Endothelial cell (in vitro differentiated cells): ENCODE measurements around the gene CRY1. TPM values are rescaled to one million over a fixed set of nuclear protein-coding genes. Genes with fewer than 3 reads are reported as not detected.

Experiments
- DNase-seq: peaks from one replicate; pipeline ENCODE4 v3.0.0; 2021; ENCODE audit warnings: low spot score
- H3K27ac Mint-ChIP-seq: one replicate; pipeline ENCODE4 v1.8.0; 2021; ENCODE audit warnings: mixed read lengths, inconsistent platforms; ENCODE audit not compliant: unreplicated experiment
- H3K27me3 Mint-ChIP-seq: one replicate; pipeline ENCODE4 v1.8.0; 2021; ENCODE audit warnings: mild to moderate bottlenecking, moderate library complexity, mixed read lengths, inconsistent platforms; ENCODE audit not compliant: unreplicated experiment
- H3K36me3 Mint-ChIP-seq: one replicate; pipeline ENCODE4 v1.8.0; 2021; ENCODE audit warnings: mild to moderate bottlenecking, low read depth, mixed read lengths, inconsistent platforms; ENCODE audit not compliant: unreplicated experiment
- H3K4me1 Mint-ChIP-seq: one replicate; pipeline ENCODE4 v1.8.0; 2021; ENCODE audit warnings: mild to moderate bottlenecking, mixed read lengths, inconsistent platforms; ENCODE audit not compliant: unreplicated experiment
- H3K4me3 Mint-ChIP-seq: one replicate; pipeline ENCODE4 v1.8.0; 2021; ENCODE audit warnings: mild to moderate bottlenecking, mixed read lengths, inconsistent platforms; ENCODE audit not compliant: unreplicated experiment
- H3K9me3 Mint-ChIP-seq: one replicate; pipeline ENCODE4 v1.8.0; 2021; ENCODE audit warnings: mixed read lengths, inconsistent platforms; ENCODE audit not compliant: unreplicated experiment
- CTCF ChIP-seq: fragments of 200-600 bp; sonication (generic); IDR thresholded peaks from one replicate; pipeline ENCODE4 v1.5.0; 2021; ENCODE audit warnings: antibody characterized with exemption; ENCODE audit not compliant: unreplicated experiment
- total RNA-seq: library from RNA; stranded (reverse); fragmentation: NEBNext Ultra II Directional; extraction: Animal tissue kit (Norgen Biotek cat#: 25700); gene quantifications from one replicate; pipeline ENCODE4 v1.2.1, GENCODE V29; 2021; ENCODE audit not compliant: unreplicated experiment

CRY1 gene
- total RNA-seq, 1 donor from 2014 or later = 38.3 TPM

GRCh38 chr12:106954462-106955376 is 138.6 kb downstream of the CRY1 start:
- Mint-ChIP-seq H3K4me1 (peaks cover 13% of the 10 kb centered on the region), H3K36me3 (no peaks in the 10 kb centered on the region), H3K27ac (peak overlapping the region; percentile 78), H3K27me3 (peaks cover 11% of the 10 kb centered on the region), H3K9me3 (no peaks in the 10 kb centered on the region), H3K4me3 (peak overlapping the region; percentile 88)
- TF ChIP-seq CTCF = no peak
- peak; percentile 21 for DNase-seq

- H3K27ac Mint-ChIP-seq = no peak overlapping the region
- H3K4me1 Mint-ChIP-seq = peaks cover 13% of the 10 kb centered on the region
- H3K4me3 Mint-ChIP-seq = no peak overlapping the region
- TF ChIP-seq CTCF = no peak
- no peaks in the 10 kb centered on the region for H3K9me3 Mint-ChIP-seq
- peaks cover 11% of the 10 kb centered on the region for H3K27me3 Mint-ChIP-seq
- H3K36me3 Mint-ChIP-seq = peaks cover 3% of the 10 kb centered on the region
- no peak for DNase-seq
Measured at GRCh38 chr12:106953352-106954250, 139.7 kb downstream of the CRY1 start.

- Mint-ChIP-seq H3K27ac (no peak overlapping the region), H3K27me3 (peaks cover 2% of the 10 kb centered on the region), H3K4me1 (no peaks in the 10 kb centered on the region), H3K4me3 (no peak overlapping the region), H3K36me3 (peaks cover 3% of the 10 kb centered on the region), H3K9me3 (no peaks in the 10 kb centered on the region)
- TF ChIP-seq CTCF = no peak
- no peak for DNase-seq
Measured at GRCh38 chr12:106950591-106950990, 142.8 kb downstream of the CRY1 start.

GRCh38 chr12:106947461-106947860 is 145.9 kb downstream of the CRY1 start:
- peaks cover 3% of the 10 kb centered on the region for H3K36me3 Mint-ChIP-seq
- H3K4me3 Mint-ChIP-seq = no peak overlapping the region
- H3K9me3 Mint-ChIP-seq = no peaks in the 10 kb centered on the region
- H3K4me1 Mint-ChIP-seq = no peaks in the 10 kb centered on the region
- H3K27me3 Mint-ChIP-seq = peaks cover 4% of the 10 kb centered on the region
- no peak overlapping the region for H3K27ac Mint-ChIP-seq
- DNase-seq = no peak
- no peak for TF ChIP-seq CTCF
